Body of pancreas (tissue), 4 donors: Measurements from ENCODE around the gene DEPDC5. TPM values are rescaled to one million over a fixed set of nuclear protein-coding genes. Genes with fewer than 3 reads are reported as not detected.
"Not testable (repeated sequence)": the region's sequence is repeated elsewhere in the genome, so short reads cannot be mapped to it uniquely, and the experiment has no call there.

Experiments used
- ATAC-seq: fragments of 150-250 bp; one replicate; pipeline ENCODE4 v1.9.1; 2016
- DNase-seq, 4 donors: peaks; one replicate each; pipeline ENCODE4 v3.0.0-alpha.2; 2019
- H3K27ac ChIP-seq, 4 donors: fragments of 200-600 bp; sonication (generic); 1 replicate in 3 of 4; 2 replicates in 1 of 4; pipeline versions ENCODE4 v1.5.1 to v1.6.1; 2016 to 2019; ENCODE audit warnings: mild to moderate bottlenecking in 1 of 4, mixed read lengths in 1 of 4, moderate library complexity in 1 of 4
- H3K27me3 ChIP-seq, 2 donors: fragments of 200-600 bp; sonication (generic); one replicate each; pipeline ENCODE4 v1.6.0; 2016; ENCODE audit warnings: mild to moderate bottlenecking in 1 of 2
- H3K36me3 ChIP-seq, 2 donors: fragments of 200-600 bp; sonication (generic); replicated peaks in 1 of 2; 2 replicates each; pipeline ENCODE4 v1.5.1; 2016; ENCODE audit warnings: low read depth in 2 of 2; ENCODE audit not compliant: insufficient read depth in 1 of 2
- H3K4me1 ChIP-seq: fragments of 200-600 bp; sonication (generic); one replicate; pipeline ENCODE4 v1.6.0; 2016
- H3K4me3 ChIP-seq, 2 donors: fragments of 200-600 bp; sonication (generic); 1 replicate in 1 of 2; 2 replicates in 1 of 2; pipeline ENCODE4 v1.5.1; 2016 to 2019
- H3K9me3 ChIP-seq, 3 donors: fragments of 200-600 bp; sonication (generic); 1 replicate in 2 of 3; 2 replicates in 1 of 3; pipeline ENCODE4 v1.5.1; 2016
- POLR2A ChIP-seq, 3 donors: fragments of 450-650 bp; IDR thresholded peaks; one replicate each; pipeline ENCODE4 v1.6.1; 2016; ENCODE audit warnings: antibody characterized with exemption in 3 of 3, mild to moderate bottlenecking in 2 of 3
- WGBS, 2 donors: methylation state at CpG; one replicate each; pipeline ENCODE4 v1.1.5; 2017; 5-methylcytosine and 5-hydroxymethylcytosine counted together
- intact Hi-C: fragments of 100-400 bp; cut with DNase I; formaldehyde crosslinking; loops from one replicate; pipeline ENCODE4 v1.15.1; 2023
- total RNA-seq, 2 donors: library from RNA; depleted of rRNA; stranded (reverse); fragments of >200 nt; gene quantifications; one replicate each; pipeline ENCODE4 v1.1.0, GENCODE V29; 2016
- TF ChIP-seq, protein P1 (sequence below), 7 experiments: fragments of 450-650 bp in 4 of 7; fragments of 200-600 bp in 3 of 7; sonication (generic) in 3 of 7; IDR thresholded peaks; one replicate each; pipeline ENCODE4 v1.5.1; 2016 to 2019; ENCODE audit warnings: antibody characterized with exemption in 7 of 7

Gene DEPDC5
- total RNA-seq, 2 donors from 2014 or later = 21.4 to 40.0 TPM

DNA sequence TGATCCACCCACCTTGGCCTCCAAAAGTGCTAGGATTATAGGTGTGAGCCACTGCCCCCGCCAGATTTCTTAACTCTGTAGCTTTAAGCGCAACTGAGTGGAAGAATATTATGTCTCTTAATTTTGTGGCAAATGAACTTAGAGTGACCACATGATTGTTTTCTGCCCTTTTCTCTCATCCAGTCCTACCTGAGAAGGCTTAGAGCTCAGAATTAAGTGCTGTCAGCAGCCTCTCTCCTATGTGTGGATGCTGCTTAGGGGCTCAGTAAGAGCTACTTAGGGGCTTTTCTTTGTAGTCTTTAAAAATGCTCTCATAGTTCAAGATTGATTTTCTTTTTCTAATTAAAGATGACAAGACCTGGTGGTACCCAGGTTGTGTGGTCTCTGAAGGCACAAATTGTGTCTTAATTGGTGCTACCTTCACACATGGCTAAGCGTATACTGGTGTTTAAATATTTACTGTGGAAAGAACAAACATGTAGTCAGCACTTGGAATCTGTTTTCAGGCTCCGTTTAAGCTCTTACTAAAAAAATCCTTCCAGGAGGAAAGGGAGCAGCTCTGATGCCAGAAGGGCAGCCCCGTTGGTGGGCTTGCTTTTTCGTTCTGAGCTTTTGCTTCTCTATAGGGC is 59.3 kb downstream of the DEPDC5 start:
- peak overlapping the region in 1 of 4 donors; percentile 19 for H3K27ac ChIP-seq
- H3K4me3 ChIP-seq = no peak overlapping the region
- DNase-seq = no peak
- H3K9me3 ChIP-seq = no peaks in the 10 kb centered on the region
- WGBS, 2 donors = 59 to 68% methylated on average over 6 of the region's 6 CpGs
- ATAC-seq = no peak
- intact Hi-C loops = no loop called here
- H3K4me1 ChIP-seq = no peaks in the 10 kb centered on the region
- no peaks in the 10 kb centered on the region for H3K27me3 ChIP-seq
- TF ChIP-seq, protein P1, sequence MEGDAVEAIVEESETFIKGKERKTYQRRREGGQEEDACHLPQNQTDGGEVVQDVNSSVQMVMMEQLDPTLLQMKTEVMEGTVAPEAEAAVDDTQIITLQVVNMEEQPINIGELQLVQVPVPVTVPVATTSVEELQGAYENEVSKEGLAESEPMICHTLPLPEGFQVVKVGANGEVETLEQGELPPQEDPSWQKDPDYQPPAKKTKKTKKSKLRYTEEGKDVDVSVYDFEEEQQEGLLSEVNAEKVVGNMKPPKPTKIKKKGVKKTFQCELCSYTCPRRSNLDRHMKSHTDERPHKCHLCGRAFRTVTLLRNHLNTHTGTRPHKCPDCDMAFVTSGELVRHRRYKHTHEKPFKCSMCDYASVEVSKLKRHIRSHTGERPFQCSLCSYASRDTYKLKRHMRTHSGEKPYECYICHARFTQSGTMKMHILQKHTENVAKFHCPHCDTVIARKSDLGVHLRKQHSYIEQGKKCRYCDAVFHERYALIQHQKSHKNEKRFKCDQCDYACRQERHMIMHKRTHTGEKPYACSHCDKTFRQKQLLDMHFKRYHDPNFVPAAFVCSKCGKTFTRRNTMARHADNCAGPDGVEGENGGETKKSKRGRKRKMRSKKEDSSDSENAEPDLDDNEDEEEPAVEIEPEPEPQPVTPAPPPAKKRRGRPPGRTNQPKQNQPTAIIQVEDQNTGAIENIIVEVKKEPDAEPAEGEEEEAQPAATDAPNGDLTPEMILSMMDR (IDR thresholded peaks at IDR 0.05) = no peak
- peaks cover 4 to 21% of the 10 kb centered on the region in 2 donors for H3K36me3 ChIP-seq

DNA sequence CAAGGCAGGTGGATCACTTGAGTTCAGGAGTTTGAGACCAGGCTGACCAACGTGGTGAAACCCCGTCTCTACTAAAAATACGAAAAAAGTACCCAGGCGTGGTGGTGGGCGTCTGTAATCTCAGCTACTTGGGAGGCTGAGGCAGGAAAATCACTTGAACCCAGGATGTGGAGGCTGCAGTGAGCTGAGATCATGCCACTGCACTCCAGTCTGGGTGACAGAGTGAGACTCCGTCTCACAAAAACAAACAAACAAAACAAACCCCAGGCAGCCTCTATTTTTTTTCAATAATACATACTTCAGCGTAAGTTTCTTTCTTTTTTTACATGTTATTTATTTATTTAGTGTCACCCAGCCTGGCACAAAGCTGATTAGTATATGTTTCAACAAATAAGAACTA is 60.1 kb downstream of the DEPDC5 start:
- H3K27ac ChIP-seq = not testable (repeated sequence)

DNA sequence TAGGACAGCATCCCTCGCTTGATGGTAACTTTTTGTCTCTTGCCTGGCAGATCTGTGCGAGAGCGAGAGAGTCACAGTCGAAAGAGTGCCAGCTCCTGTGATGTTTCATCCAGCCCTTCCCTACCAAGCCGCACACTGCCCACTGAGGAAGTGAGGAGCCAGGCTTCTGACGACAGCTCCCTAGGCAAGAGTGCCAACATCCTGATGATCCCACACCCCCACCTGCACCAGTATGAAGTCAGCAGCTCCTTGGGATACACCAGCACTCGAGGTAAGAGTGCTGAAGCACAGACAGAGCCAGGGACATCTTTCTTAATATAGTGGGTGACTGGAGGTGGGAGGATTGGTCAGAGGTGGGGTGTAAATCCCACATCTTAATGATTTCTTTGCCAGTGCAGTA is 61.1 kb downstream of the DEPDC5 start:
- H3K9me3 ChIP-seq = no peaks in the 10 kb centered on the region
- TF ChIP-seq POLR2A (IDR thresholded peaks at IDR 0.05) = no peak
- TF ChIP-seq, protein P1 (IDR thresholded peaks at IDR 0.05) = no peak
- no peak for DNase-seq
- ATAC-seq = no peak
- no peaks in the 10 kb centered on the region for H3K4me1 ChIP-seq
- H3K27ac ChIP-seq = no peak overlapping the region
- peaks cover 8 to 25% of the 10 kb centered on the region in 2 donors for H3K36me3 ChIP-seq
- intact Hi-C loops = no loop called here
- no peaks in the 10 kb centered on the region for H3K27me3 ChIP-seq
- WGBS, 2 donors = 93 to 97% methylated on average over 7 of the region's 7 CpGs
- no peak overlapping the region for H3K4me3 ChIP-seq

More for the DNA sequence above, 60.1 kb downstream of the DEPDC5 start:
- H3K9me3 ChIP-seq, H3K4me3 ChIP-seq, ATAC-seq, intact Hi-C loops, DNase-seq, H3K27me3 ChIP-seq, H3K4me1 ChIP-seq: not testable (repeated sequence)
- WGBS, 2 donors = 88 to 91% methylated on average over 7 of the region's 7 CpGs
- peaks cover 5 to 23% of the 10 kb centered on the region in 2 donors for H3K36me3 ChIP-seq

DNA sequence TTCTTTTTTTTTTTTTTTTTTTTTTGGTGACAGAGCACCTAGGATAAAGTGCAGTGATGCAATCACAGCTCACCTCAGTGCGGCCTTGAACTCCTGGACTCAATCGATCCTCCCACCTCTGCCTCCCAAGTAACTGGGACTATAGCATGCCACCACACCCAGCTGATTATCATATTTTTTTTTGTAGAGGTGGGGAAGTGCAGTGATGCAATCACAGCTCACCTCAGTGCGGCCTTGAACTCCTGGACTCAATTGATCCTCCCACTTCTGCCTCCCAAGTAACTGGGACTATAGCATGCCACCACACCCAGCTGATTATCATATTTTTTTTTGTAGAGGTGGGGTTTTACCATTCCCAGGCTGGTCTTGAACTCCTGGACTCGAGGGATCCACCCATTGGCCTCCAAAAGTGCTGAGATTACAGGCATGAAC is 61.6 kb downstream of the DEPDC5 start:
- ATAC-seq, H3K27me3 ChIP-seq, H3K4me1 ChIP-seq, H3K27ac ChIP-seq, H3K4me3 ChIP-seq, intact Hi-C loops, H3K9me3 ChIP-seq, DNase-seq: not testable (repeated sequence)
- WGBS, 2 donors = 78 to 82% methylated on average over 4 of the region's 4 CpGs
- H3K36me3 ChIP-seq = peaks cover 8 to 22% of the 10 kb centered on the region in 2 donors

DNA sequence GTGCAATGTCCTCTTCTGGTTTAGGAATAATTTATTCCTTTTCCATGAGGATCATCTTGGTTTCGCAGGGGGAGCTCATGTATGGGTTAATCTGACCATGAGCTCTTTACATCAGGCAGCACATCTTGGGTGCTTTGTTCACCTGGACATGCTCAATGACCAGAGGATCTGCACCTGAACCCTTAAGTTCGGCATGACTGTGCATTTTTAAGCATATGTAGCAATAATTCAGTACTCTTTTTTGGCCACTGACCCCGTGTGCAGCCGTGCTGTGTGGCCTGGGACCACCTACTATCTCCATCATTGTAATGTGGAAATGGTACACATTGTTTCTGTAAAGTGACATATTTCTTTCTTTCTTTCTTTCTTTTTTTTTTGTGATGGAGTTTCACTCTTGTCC is 62.9 kb downstream of the DEPDC5 start:
- Histone ChIP-seq H3K4me1 (no peaks in the 10 kb centered on the region), H3K4me3 (no peak overlapping the region), H3K27ac (no peak overlapping the region), H3K36me3 (peaks cover 8 to 19% of the 10 kb centered on the region in 2 donors), H3K27me3 (no peaks in the 10 kb centered on the region), H3K9me3 (no peaks in the 10 kb centered on the region)
- TF ChIP-seq, protein P1 (IDR thresholded peaks at IDR 0.05) = no peak
- no peak for TF ChIP-seq POLR2A (IDR thresholded peaks at IDR 0.05)
- intact Hi-C loops = no loop called here
- WGBS, 2 donors = 89 to 90% methylated on average over 4 of the region's 4 CpGs
- no peak for ATAC-seq
- no peak for DNase-seq
